H9 (cell line): ENCODE results near the gene SPATA6. TPM values are rescaled to one million over a fixed set of nuclear protein-coding genes. Genes with fewer than 3 reads are reported as not detected.

Source experiments
- DNase-seq: peaks from one replicate; pipeline ENCODE4 v3.0.0-alpha.2; 2017
- H2AFZ ChIP-seq: one replicate; pipeline ENCODE4 v1.6.1; 2013; ENCODE audit warnings: mild to moderate bottlenecking, low read length, control low read depth, moderate library complexity
- H2AK5ac ChIP-seq: 2 replicates; pipeline ENCODE4 v1.6.1; 2013; ENCODE audit warnings: low read length, control low read depth, mixed read lengths; ENCODE audit not compliant: insufficient read length
- H2BK120ac ChIP-seq: one replicate; pipeline ENCODE4 v1.6.1; 2013; ENCODE audit warnings: low read depth, mild to moderate bottlenecking, low read length, control low read depth, inconsistent platforms; ENCODE audit not compliant: poor library complexity, severe bottlenecking
- H2BK12ac ChIP-seq: 2 replicates; pipeline ENCODE4 v1.6.1; 2013; ENCODE audit warnings: low read length, control low read depth, mixed read lengths, low read depth; ENCODE audit not compliant: insufficient read length
- H2BK15ac ChIP-seq: 2 replicates; pipeline ENCODE4 v1.6.1; 2013; ENCODE audit warnings: low read depth, low read length, control low read depth
- H2BK20ac ChIP-seq: one replicate; pipeline ENCODE4 v1.6.1; 2013; ENCODE audit warnings: low read depth, mild to moderate bottlenecking, low read length, control low read depth, inconsistent platforms; ENCODE audit not compliant: poor library complexity, severe bottlenecking
- H2BK5ac ChIP-seq: 2 replicates; pipeline ENCODE4 v1.6.1; 2013; ENCODE audit warnings: low read length, control low read depth, mixed read lengths; ENCODE audit not compliant: insufficient read length
- H3K14ac ChIP-seq: 2 replicates; pipeline ENCODE4 v1.6.1; 2013; ENCODE audit warnings: low read length, control low read depth; ENCODE audit not compliant: insufficient read depth
- H3K18ac ChIP-seq: 2 replicates; pipeline ENCODE4 v1.6.1; 2013; ENCODE audit warnings: low read depth, mild to moderate bottlenecking, mixed read lengths, low read length, control low read depth; ENCODE audit not compliant: insufficient read length
- H3K23ac ChIP-seq: 2 replicates; pipeline ENCODE4 v1.6.1; 2013; ENCODE audit warnings: low read length, control low read depth, mixed read lengths, low read depth; ENCODE audit not compliant: insufficient read length
- H3K23me2 ChIP-seq: 2 replicates; pipeline ENCODE4 v1.6.1; 2013; ENCODE audit warnings: low read depth, mild to moderate bottlenecking, mixed read lengths, low read length, control low read depth; ENCODE audit not compliant: insufficient read length, poor library complexity, severe bottlenecking
- H3K27ac ChIP-seq: 2 replicates; pipeline ENCODE4 v1.5.1; 2013; ENCODE audit warnings: low read length, control low read depth, mixed read lengths, low read depth; ENCODE audit not compliant: insufficient read length
- H3K27me3 ChIP-seq: 2 replicates; pipeline ENCODE4 v1.6.1; 2013; ENCODE audit warnings: low read length, control low read depth, inconsistent platforms; ENCODE audit not compliant: insufficient read depth
- H3K4ac ChIP-seq: 2 replicates; pipeline ENCODE4 v1.6.1; 2013; ENCODE audit warnings: low read depth, mild to moderate bottlenecking, control low read depth, inconsistent platforms, low read length, moderate library complexity
- H3K4me1 ChIP-seq: 2 replicates; pipeline ENCODE4 v1.6.1; 2013; ENCODE audit warnings: low read length, control low read depth, inconsistent platforms; ENCODE audit not compliant: insufficient read depth
- H3K4me2 ChIP-seq: 2 replicates; pipeline ENCODE4 v1.6.1; 2013; ENCODE audit warnings: low read length, control low read depth, mixed read lengths; ENCODE audit not compliant: insufficient read length, insufficient read depth
- H3K56ac ChIP-seq: 2 replicates; pipeline ENCODE4 v1.6.1; 2013; ENCODE audit warnings: low read depth, mild to moderate bottlenecking, mixed read lengths, low read length, control low read depth; ENCODE audit not compliant: insufficient read length
- H3K79me1 ChIP-seq: 2 replicates; pipeline ENCODE4 v1.6.1; 2013; ENCODE audit warnings: low read depth, mild to moderate bottlenecking, moderate library complexity, low read length, control low read depth, inconsistent platforms; ENCODE audit not compliant: insufficient read depth, poor library complexity, severe bottlenecking
- H3K79me2 ChIP-seq: 2 replicates; pipeline ENCODE4 v1.6.1; 2013; ENCODE audit warnings: low read length, control low read depth, inconsistent platforms; ENCODE audit not compliant: insufficient read depth
- H3K9ac ChIP-seq: 2 replicates; pipeline ENCODE4 v1.6.1; 2013; ENCODE audit warnings: low read length, control low read depth, mixed read lengths; ENCODE audit not compliant: insufficient read length; ENCODE audit errors: extremely low read depth
- H3K9me3 ChIP-seq: one replicate; pipeline ENCODE4 v1.6.1; 2013; ENCODE audit warnings: low read depth, low read length, inconsistent platforms; ENCODE audit not compliant: control insufficient read depth
- H3T11ph ChIP-seq: one replicate; pipeline ENCODE4 v1.6.1; 2013; ENCODE audit warnings: mild to moderate bottlenecking, low read length, control low read depth, inconsistent platforms
- H4K20me1 ChIP-seq: one replicate; pipeline ENCODE4 v1.6.1; 2013; ENCODE audit not compliant: control insufficient read depth, insufficient read length, insufficient read depth
- H4K5ac ChIP-seq: 2 replicates; pipeline ENCODE4 v1.6.1; 2013; ENCODE audit warnings: low read depth, mild to moderate bottlenecking, mixed read lengths, low read length, control low read depth; ENCODE audit not compliant: insufficient read length
- H4K8ac ChIP-seq: replicated peaks from 2 replicates; pipeline ENCODE4 v1.6.1; 2013; ENCODE audit warnings: low read length, control low read depth, mixed read lengths, low read depth; ENCODE audit not compliant: insufficient read length
- H4K91ac ChIP-seq: 2 replicates; pipeline ENCODE4 v1.6.1; 2013; ENCODE audit warnings: low read depth, mild to moderate bottlenecking, moderate library complexity, mixed read lengths, low read length, control low read depth; ENCODE audit not compliant: insufficient read length
- H3K27ac Mint-ChIP-seq, 3 experiments: 2 replicates in 2 of 3; 3 replicates in 1 of 3; pipeline ENCODE4 v1.8.0; 2020 to 2021; ENCODE audit warnings: mixed read lengths in 3 of 3, mild to moderate bottlenecking in 1 of 3, moderate library complexity in 1 of 3
- H3K27me3 Mint-ChIP-seq: 2 replicates; pipeline ENCODE4 v1.8.0; 2021; ENCODE audit warnings: low read depth, mild to moderate bottlenecking, moderate library complexity, mixed read lengths
- H3K36me3 Mint-ChIP-seq, 3 experiments: 2 replicates in 2 of 3; 3 replicates in 1 of 3; pipeline ENCODE4 v1.8.0; 2020 to 2021; ENCODE audit warnings: low read depth in 3 of 3, mixed read lengths in 3 of 3; ENCODE audit not compliant: insufficient read depth in 1 of 3
- H3K4me1 Mint-ChIP-seq, 2 experiments: 2 replicates each; pipeline ENCODE4 v1.8.0; 2020; ENCODE audit warnings: mixed read lengths in 2 of 2
- H3K4me3 Mint-ChIP-seq, 2 experiments: 2 replicates in 1 of 2; 3 replicates in 1 of 2; pipeline ENCODE4 v1.8.0; 2020 to 2021; ENCODE audit warnings: mild to moderate bottlenecking in 2 of 2, mixed read lengths in 2 of 2, moderate library complexity in 1 of 2
- H3K9me3 Mint-ChIP-seq, 2 experiments: 2 replicates in 1 of 2; 3 replicates in 1 of 2; pipeline ENCODE4 v1.8.0; 2020; ENCODE audit warnings: mild to moderate bottlenecking in 2 of 2, mixed read lengths in 2 of 2, moderate library complexity in 1 of 2
- total RNA-seq: library from RNA; stranded (reverse); gene quantifications from 2 replicates; pipeline ENCODE4 v1.2.1, GENCODE V29; 2021
- TF ChIP-seq, protein P1 (sequence below): fragments of 200-600 bp; sonication (generic); conservative IDR thresholded peaks from 3 replicates; pipeline ENCODE4 v1.8.0; 2021; ENCODE audit warnings: antibody characterized with exemption, mild to moderate bottlenecking

Gene SPATA6
- total RNA-seq, 1 experiment from 2014 or later = 8.0 TPM

DNA sequence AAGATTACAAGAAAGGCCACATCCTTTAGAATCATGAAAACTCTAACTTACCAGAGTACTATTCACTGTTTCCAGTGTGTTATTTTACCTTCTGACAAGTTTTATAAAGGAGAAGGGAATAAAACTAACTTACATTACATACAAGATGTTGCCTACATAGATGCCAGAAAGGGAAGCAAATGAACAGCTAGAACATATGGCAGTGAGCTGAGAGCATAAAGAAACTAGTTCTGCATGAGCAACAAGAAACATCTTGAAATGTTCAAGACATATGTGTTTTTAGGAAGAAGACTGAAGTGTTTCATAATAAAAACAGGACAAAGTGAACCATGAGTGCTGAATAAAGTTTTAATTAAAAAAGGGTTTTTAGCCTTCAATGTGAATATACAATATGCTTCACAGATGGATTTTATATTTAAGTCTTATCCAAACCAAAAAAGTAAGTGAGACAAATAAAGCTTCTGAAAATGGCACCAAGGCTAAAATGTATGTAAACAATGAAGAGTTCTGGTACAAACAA, 210.1 kb downstream of the SPATA6 start:
- Histone ChIP-seq H3K4me2 (no peak overlapping the region), H3K4me1 (no peaks in the 10 kb centered on the region), H3K56ac (no peak overlapping the region), H2BK120ac (no peak overlapping the region), H3K9me3 (no peaks in the 10 kb centered on the region), H3K4ac (no peak overlapping the region), H4K20me1 (no peaks in the 10 kb centered on the region), H2BK12ac (no peak overlapping the region), H3K14ac (no peak overlapping the region), H2AK5ac (no peak overlapping the region), H2BK5ac (no peak overlapping the region), H3K23me2 (no peaks in the 10 kb centered on the region), H3T11ph (no peak overlapping the region), H3K79me1 (no peaks in the 10 kb centered on the region), H4K5ac (no peak overlapping the region), H2AFZ (no peak overlapping the region), H4K8ac (no peak overlapping the region), H2BK15ac (no peak overlapping the region), H3K18ac (no peak overlapping the region), H3K79me2 (no peaks in the 10 kb centered on the region), H2BK20ac (no peak overlapping the region), H3K27me3 (no peaks in the 10 kb centered on the region), H3K27ac (no peak overlapping the region), H4K91ac (no peak overlapping the region), H3K9ac (no peak overlapping the region), H3K23ac (no peak overlapping the region)
- no peak for DNase-seq
- H3K36me3 Mint-ChIP-seq = peaks cover 0 to 2% (median 0%) of the 10 kb centered on the region in 3 experiments; a peak in 2 of 7 replicates
- H3K4me3 Mint-ChIP-seq = no peak overlapping the region
- H3K4me1 Mint-ChIP-seq = no peaks in the 10 kb centered on the region
- H3K9me3 Mint-ChIP-seq = no peaks in the 10 kb centered on the region; a peak in 1 of 5 replicates
- H3K27me3 Mint-ChIP-seq = no peaks in the 10 kb centered on the region; the same call in none of the 2 replicates
- TF ChIP-seq, protein P1, sequence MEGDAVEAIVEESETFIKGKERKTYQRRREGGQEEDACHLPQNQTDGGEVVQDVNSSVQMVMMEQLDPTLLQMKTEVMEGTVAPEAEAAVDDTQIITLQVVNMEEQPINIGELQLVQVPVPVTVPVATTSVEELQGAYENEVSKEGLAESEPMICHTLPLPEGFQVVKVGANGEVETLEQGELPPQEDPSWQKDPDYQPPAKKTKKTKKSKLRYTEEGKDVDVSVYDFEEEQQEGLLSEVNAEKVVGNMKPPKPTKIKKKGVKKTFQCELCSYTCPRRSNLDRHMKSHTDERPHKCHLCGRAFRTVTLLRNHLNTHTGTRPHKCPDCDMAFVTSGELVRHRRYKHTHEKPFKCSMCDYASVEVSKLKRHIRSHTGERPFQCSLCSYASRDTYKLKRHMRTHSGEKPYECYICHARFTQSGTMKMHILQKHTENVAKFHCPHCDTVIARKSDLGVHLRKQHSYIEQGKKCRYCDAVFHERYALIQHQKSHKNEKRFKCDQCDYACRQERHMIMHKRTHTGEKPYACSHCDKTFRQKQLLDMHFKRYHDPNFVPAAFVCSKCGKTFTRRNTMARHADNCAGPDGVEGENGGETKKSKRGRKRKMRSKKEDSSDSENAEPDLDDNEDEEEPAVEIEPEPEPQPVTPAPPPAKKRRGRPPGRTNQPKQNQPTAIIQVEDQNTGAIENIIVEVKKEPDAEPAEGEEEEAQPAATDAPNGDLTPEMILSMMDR = no peak
- H3K27ac Mint-ChIP-seq = no peak overlapping the region
